ENCODE results near the gene TMEM59L. TPM values are rescaled to one million over a fixed set of nuclear protein-coding genes. Genes with fewer than 3 reads are reported as not detected.
A peak's percentile ranks its signal among the peaks of the same experiment; 100 is the strongest.

The TMEM59L gene
- polyA plus RNA-seq, 1 of the 3 experiments (the other 2 are of a cell fraction) = 9.6 TPM

GRCh38 chr19:18594096-18594823 lies 18.4 kb upstream of the TMEM59L start:
- H3K4me1 ChIP-seq (ENCODE audit: control insufficient read depth in 1 of 2, insufficient read depth in 2 of 2, low read depth in 1 of 2, low read length in 1 of 2) = peaks cover 6 to 36% of the 10 kb centered on the region in 2 experiments; a peak in 2 of 4 replicates
- no peak overlapping the region for H3K9ac ChIP-seq
- no peaks in the 10 kb centered on the region for H3K27me3 ChIP-seq (ENCODE audit: insufficient read depth)
- TF ChIP-seq, protein P1, sequence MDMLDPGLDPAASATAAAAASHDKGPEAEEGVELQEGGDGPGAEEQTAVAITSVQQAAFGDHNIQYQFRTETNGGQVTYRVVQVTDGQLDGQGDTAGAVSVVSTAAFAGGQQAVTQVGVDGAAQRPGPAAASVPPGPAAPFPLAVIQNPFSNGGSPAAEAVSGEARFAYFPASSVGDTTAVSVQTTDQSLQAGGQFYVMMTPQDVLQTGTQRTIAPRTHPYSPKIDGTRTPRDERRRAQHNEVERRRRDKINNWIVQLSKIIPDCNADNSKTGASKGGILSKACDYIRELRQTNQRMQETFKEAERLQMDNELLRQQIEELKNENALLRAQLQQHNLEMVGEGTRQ (IDR thresholded peaks at IDR 0.05; ENCODE audit: borderline replicate concordance, low read depth, low read length) = no peak
- TF ChIP-seq, protein P2, sequence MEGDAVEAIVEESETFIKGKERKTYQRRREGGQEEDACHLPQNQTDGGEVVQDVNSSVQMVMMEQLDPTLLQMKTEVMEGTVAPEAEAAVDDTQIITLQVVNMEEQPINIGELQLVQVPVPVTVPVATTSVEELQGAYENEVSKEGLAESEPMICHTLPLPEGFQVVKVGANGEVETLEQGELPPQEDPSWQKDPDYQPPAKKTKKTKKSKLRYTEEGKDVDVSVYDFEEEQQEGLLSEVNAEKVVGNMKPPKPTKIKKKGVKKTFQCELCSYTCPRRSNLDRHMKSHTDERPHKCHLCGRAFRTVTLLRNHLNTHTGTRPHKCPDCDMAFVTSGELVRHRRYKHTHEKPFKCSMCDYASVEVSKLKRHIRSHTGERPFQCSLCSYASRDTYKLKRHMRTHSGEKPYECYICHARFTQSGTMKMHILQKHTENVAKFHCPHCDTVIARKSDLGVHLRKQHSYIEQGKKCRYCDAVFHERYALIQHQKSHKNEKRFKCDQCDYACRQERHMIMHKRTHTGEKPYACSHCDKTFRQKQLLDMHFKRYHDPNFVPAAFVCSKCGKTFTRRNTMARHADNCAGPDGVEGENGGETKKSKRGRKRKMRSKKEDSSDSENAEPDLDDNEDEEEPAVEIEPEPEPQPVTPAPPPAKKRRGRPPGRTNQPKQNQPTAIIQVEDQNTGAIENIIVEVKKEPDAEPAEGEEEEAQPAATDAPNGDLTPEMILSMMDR (IDR thresholded peaks at IDR 0.05) = peak; percentile 75
- TF ChIP-seq ELF1 (IDR thresholded peaks at IDR 0.05) (no peak; the same call in 1 of the 2 replicates), MAX (IDR thresholded peaks at IDR 0.05; ENCODE audit: low read depth) (no peak), RAD21 (IDR thresholded peaks at IDR 0.05; ENCODE audit: low read length) (peak; percentile 75), YY1 (IDR thresholded peaks at IDR 0.05; ENCODE audit: low read depth) (no peak), USF1 (IDR thresholded peaks at IDR 0.05; ENCODE audit: borderline replicate concordance, low read depth) (no peak), CHD2 (IDR thresholded peaks at IDR 0.05; ENCODE audit: low read length, partially characterized antibody) (no peak), SIN3A (IDR thresholded peaks at IDR 0.05; ENCODE audit: borderline replicate concordance, low read depth, low read length) (peak; percentile 15; the same call in 1 of the 2 replicates), MXI1 (IDR thresholded peaks at IDR 0.05; ENCODE audit: low read depth, low read length) (peak; percentile 64), IRF3 (IDR thresholded peaks at IDR 0.05; ENCODE audit: low read depth, low read length) (no peak), NRF1 (IDR thresholded peaks at IDR 0.05; ENCODE audit: low read depth, low read length) (no peak), FOXM1 (IDR thresholded peaks at IDR 0.05; ENCODE audit: low read depth) (no peak), TAF1 (IDR thresholded peaks at IDR 0.05; ENCODE audit: borderline replicate concordance, low read depth, low read length) (no peak), JUND (IDR thresholded peaks at IDR 0.05) (no peak), RXRA (IDR thresholded peaks at IDR 0.05; ENCODE audit: borderline replicate concordance, low read depth) (no peak), SMC3 (IDR thresholded peaks at IDR 0.05; ENCODE audit: low read depth, low read length) (peak; percentile 76)
- H3F3A ChIP-seq (replicated peaks; ENCODE audit: insufficient read depth) = peaks cover 35% of the 10 kb centered on the region
- no peaks in the 10 kb centered on the region for H3K9me3 ChIP-seq
- 18% methylated on average over 22 of the region's 54 CpGs for WGBS (ENCODE audit: low lambda C conversion rate)
- H2AFZ ChIP-seq (ENCODE audit: low read depth) = no peak overlapping the region
- peak overlapping the region; percentile 32 to 46; a peak in 3 of 4 replicates for H3K4me3 ChIP-seq (ENCODE audit: low read depth in 2 of 2, low read length in 1 of 2)
- H3K4me2 ChIP-seq = peak overlapping the region; percentile 89
- H3K27ac ChIP-seq (ENCODE audit: low read depth in 2 of 2, low read length in 1 of 2) = no peak overlapping the region
- DNase-seq = peak; percentile 96
- no peaks in the 10 kb centered on the region for H3K36me3 ChIP-seq (replicated peaks in 1 of 2; ENCODE audit: control insufficient read depth in 1 of 2, insufficient read depth in 2 of 2, low read length in 1 of 2)
- no peaks in the 10 kb centered on the region for H4K20me1 ChIP-seq (ENCODE audit: insufficient read depth)
- H3K9me2 ChIP-seq = no peaks in the 10 kb centered on the region
- CTCF ChIA-PET = interaction anchor here (0.6 to 10.5 kb wide), 39 partner anchors 10 to 802 kb away, joined by 3 to 234 read pairs (median 4); partner anchors contain the start of genes CERS1, COPE, CRLF1 and DDX49
- H3K79me2 ChIP-seq (ENCODE audit: insufficient read depth) = peaks cover 7% of the 10 kb centered on the region; the same call in 1 of the 2 replicates
- POLR2A ChIA-PET = interaction anchor here (1.0 to 1.2 kb wide), 3 partner anchors 253 to 325 kb away, joined by 3 to 4 read pairs (median 4); partner anchors contain the start of genes COPE and DDX49

All from SK-N-SH (cell line).